Activated CD4-positive, alpha-beta T cell treated with anti-CD3 and anti-CD28 coated beads, Interleukin-2, Interleukin-4, amounts not matched to agents 100 ng/mL and 50 ng/mL, durations not matched to agents 16 hours and 8 hours (primary cell): ENCODE data around the gene PDLIM3.
A peak's percentile ranks its signal among the peaks of the same experiment; 100 is the strongest.
"Not testable (repeated sequence)": the region's sequence is repeated elsewhere in the genome, so short reads cannot be mapped to it uniquely, and the experiment has no call there.

Experiments used
- DNase-seq: peaks from one replicate; pipeline ENCODE4 v3.0.0-alpha.2; 2020; ENCODE audit warnings: low spot score

The PDLIM3 gene

GRCh38 chr4:185520119-185520518 is 15.2 kb downstream of the PDLIM3 start:
- no peak for DNase-seq

GRCh38 chr4:185518494-185518893 is 16.8 kb downstream of the PDLIM3 start:
- DNase-seq: no peak

GRCh38 chr4:185518069-185518468 is 17.2 kb downstream of the PDLIM3 start:
- DNase-seq: no peak

- DNase-seq: no peak
Measured at GRCh38 chr4:185515248-185515647, 20.1 kb downstream of the PDLIM3 start.

GRCh38 chr4:185514182-185514697 is 21.1 kb downstream of the PDLIM3 start:
- no peak for DNase-seq

- DNase-seq: peak; percentile 42
Measured at GRCh38 chr4:185513489-185514181, 21.7 kb downstream of the PDLIM3 start.

GRCh38 chr4:185512516-185512915 is 22.8 kb downstream of the PDLIM3 start:
- no peak for DNase-seq

- not testable (repeated sequence) for DNase-seq
Measured at GRCh38 chr4:185511243-185511642, 24.1 kb downstream of the PDLIM3 start.

GRCh38 chr4:185510806-185511205 is 24.5 kb downstream of the PDLIM3 start:
- no peak for DNase-seq

- DNase-seq: no peak
Measured at GRCh38 chr4:185508181-185508580, 27.1 kb downstream of the PDLIM3 start.

- no peak for DNase-seq
Measured at GRCh38 chr4:185506422-185506821, 28.9 kb downstream of the PDLIM3 start.

- no peak for DNase-seq
Measured at GRCh38 chr4:185504098-185505047, 30.9 kb downstream of the PDLIM3 start.

GRCh38 chr4:185502386-185502785 is 32.9 kb downstream of the PDLIM3 start:
- no peak for DNase-seq

- DNase-seq: no peak
Measured at GRCh38 chr4:185500576-185500975, 34.7 kb downstream of the PDLIM3 start.

- no peak for DNase-seq
Measured at GRCh38 chr4:185500035-185500434, 35.3 kb downstream of the PDLIM3 start.

GRCh38 chr4:185488650-185489049 is 46.7 kb downstream of the PDLIM3 start:
- no peak for DNase-seq

GRCh38 chr4:185481401-185481800 is 53.9 kb downstream of the PDLIM3 start:
- DNase-seq: no peak

GRCh38 chr4:185480016-185480732 is 55.1 kb downstream of the PDLIM3 start:
- DNase-seq: no peak

- DNase-seq: peak; percentile 15
Measured at GRCh38 chr4:185479507-185479971, 55.8 kb downstream of the PDLIM3 start.

- DNase-seq: no peak
Measured at GRCh38 chr4:185473247-185473646, 62.1 kb downstream of the PDLIM3 start.

- DNase-seq: no peak
Measured at GRCh38 chr4:185472103-185472542, 63.2 kb downstream of the PDLIM3 start.
